ENCODE results near the gene P2RY12.

- TF ChIP-seq CTCF (IDR thresholded peaks at IDR 0.05): no peak
- TF ChIP-seq EP300 (IDR thresholded peaks at IDR 0.05): no peak
- TF ChIP-seq POLR2A (IDR thresholded peaks at IDR 0.05): no peak
These were observed 70.4 kb downstream of the P2RY12 start for GRCh38 chr3:151314137-151314536.

Data from tibial nerve (tissue), 4 donors.